Upper lobe of left lung (tissue), 4 donors: ENCODE data around the gene CCP110.

Source experiments
- EP300 ChIP-seq, 4 donors: sonication (generic); formaldehyde crosslinking; IDR thresholded peaks; one replicate each; pipeline ENCODE4 v1.5.1; 2017; ENCODE audit warnings: antibody characterized with exemption in 4 of 4, control low read depth in 2 of 4
- POLR2A ChIP-seq, 4 donors: fragments of 450-650 bp; IDR thresholded peaks; one replicate each; pipeline ENCODE4 v1.5.1; 2016 to 2017; ENCODE audit warnings: antibody characterized with exemption in 4 of 4, mild to moderate bottlenecking in 2 of 4
- POLR2AphosphoS5 ChIP-seq, 2 donors: sonication (generic); formaldehyde crosslinking; IDR thresholded peaks; one replicate each; pipeline ENCODE4 v1.5.1; 2017; ENCODE audit warnings: antibody characterized with exemption in 2 of 2
- TF ChIP-seq, protein P1 (sequence below), 6 experiments: fragments of 450-650 bp in 4 of 6; fragments of 200-600 bp in 2 of 6; sonication (generic) in 2 of 6; IDR thresholded peaks; one replicate each; pipeline ENCODE4 v1.5.1; 2016 to 2019; ENCODE audit warnings: antibody characterized with exemption in 6 of 6

DNA sequence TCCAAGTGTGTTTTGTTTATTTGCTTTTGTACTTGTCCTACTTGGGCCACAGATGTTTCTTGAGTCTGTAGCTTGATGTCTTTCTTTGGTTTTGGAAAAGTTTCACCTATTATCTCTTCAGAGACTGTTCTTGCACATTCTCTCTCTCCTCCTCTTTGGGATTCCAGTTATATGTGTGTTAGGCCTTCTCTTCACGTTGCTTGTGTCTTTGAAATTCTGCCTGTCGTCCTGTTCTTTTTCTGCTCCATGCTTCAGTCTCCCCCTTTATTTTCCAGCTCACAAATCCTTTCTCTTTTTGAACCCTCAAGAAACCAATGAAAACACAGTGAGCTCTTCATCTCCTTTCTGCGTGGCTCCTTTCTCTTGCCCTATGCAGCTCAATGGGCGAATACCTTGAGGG, 39.6 kb downstream of the CCP110 start:
- TF ChIP-seq POLR2A (IDR thresholded peaks at IDR 0.05) (no peak), EP300 (IDR thresholded peaks at IDR 0.05) (no peak), POLR2AphosphoS5 (IDR thresholded peaks at IDR 0.05) (no peak)
- TF ChIP-seq, protein P1, sequence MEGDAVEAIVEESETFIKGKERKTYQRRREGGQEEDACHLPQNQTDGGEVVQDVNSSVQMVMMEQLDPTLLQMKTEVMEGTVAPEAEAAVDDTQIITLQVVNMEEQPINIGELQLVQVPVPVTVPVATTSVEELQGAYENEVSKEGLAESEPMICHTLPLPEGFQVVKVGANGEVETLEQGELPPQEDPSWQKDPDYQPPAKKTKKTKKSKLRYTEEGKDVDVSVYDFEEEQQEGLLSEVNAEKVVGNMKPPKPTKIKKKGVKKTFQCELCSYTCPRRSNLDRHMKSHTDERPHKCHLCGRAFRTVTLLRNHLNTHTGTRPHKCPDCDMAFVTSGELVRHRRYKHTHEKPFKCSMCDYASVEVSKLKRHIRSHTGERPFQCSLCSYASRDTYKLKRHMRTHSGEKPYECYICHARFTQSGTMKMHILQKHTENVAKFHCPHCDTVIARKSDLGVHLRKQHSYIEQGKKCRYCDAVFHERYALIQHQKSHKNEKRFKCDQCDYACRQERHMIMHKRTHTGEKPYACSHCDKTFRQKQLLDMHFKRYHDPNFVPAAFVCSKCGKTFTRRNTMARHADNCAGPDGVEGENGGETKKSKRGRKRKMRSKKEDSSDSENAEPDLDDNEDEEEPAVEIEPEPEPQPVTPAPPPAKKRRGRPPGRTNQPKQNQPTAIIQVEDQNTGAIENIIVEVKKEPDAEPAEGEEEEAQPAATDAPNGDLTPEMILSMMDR (IDR thresholded peaks at IDR 0.05): no peak
